ENCODE results near the gene PTH1R.

PTH1R gene

GRCh38 chr3:46930945-46931403 is 53.5 kb downstream of the PTH1R start:
- DNase-seq (ENCODE audit: low read depth) = no peak

DNA sequence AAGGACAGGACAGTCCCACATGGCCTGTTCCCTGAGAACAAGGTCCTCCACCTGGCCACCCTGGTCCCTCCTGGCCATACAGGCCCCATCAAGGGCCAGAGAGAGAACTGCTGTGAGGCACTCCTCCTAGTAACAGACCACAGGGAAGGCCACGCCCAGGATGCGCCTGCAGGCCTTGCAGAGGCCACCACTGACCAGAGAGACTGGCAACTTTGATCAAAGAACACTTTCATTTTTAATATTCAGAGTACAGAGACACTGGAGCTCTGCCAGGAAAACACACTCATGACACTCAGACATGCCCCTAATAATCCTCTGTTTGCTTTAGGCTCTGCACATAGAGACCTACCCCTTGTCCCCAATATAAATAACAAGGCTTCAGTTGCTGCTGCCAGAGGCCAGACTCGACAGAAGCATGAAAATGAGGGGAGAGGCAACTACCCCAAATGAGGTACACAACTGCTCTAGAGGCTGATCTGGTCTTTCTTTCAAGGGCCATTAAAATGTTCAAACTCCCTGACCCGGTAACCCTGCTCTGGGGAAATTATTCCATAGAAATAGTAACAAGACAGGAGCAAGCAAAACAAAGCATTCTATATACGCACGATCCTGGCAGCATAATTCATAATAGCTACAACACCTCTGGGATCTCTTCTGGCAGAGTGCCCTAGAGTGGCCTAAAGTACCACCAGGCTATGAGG is 54.3 kb downstream of the PTH1R start:
- no peak for DNase-seq (ENCODE audit: low read depth)

DNA sequence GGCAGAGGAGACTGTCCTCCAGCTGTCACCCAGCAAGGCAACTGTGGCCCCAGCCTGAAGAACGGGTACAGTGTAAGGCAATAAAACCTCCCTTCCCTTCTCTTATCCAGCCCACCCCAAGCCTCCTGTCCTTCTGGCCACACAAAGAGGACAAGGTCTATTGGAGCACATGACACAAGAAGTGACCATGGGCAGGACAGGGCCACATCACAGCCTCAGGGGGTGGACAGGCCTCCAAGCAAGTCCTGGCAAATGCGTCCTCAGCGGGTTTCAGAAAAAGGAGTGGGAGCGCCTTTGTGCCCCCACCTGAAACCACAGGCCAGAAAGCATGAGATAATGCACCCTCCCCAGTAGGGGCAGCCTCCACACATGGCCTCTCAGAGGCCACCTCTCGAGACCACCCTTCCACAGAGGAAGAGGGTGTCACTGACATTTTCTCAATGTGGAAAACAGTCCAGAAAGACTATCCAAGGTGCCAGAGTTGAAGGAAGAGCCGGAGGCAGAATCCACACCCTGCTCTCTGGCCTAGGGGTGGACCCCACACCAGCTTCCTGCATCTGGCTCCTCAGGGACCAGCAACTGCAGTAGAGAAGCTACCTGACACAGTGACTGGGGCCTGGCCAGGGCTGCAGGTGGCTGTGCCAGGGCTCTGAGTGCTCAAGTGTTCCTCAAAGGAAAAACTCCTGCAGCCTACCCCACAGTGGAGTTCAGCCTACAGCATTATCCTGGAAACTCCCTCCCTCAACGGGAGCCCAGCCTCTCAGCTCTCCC is 55.1 kb downstream of the PTH1R start:
- DNase-seq (ENCODE audit: low read depth) = no peak

- no peak for DNase-seq (ENCODE audit: low read depth)
These were observed 55.7 kb downstream of the PTH1R start for GRCh38 chr3:46933261-46933660.

- no peak for DNase-seq (ENCODE audit: low read depth)
These were observed 56.6 kb downstream of the PTH1R start for GRCh38 chr3:46934072-46934471.

GRCh38 chr3:46934498-46935167 is 57.1 kb downstream of the PTH1R start:
- DNase-seq (ENCODE audit: low read depth) = no peak

DNA sequence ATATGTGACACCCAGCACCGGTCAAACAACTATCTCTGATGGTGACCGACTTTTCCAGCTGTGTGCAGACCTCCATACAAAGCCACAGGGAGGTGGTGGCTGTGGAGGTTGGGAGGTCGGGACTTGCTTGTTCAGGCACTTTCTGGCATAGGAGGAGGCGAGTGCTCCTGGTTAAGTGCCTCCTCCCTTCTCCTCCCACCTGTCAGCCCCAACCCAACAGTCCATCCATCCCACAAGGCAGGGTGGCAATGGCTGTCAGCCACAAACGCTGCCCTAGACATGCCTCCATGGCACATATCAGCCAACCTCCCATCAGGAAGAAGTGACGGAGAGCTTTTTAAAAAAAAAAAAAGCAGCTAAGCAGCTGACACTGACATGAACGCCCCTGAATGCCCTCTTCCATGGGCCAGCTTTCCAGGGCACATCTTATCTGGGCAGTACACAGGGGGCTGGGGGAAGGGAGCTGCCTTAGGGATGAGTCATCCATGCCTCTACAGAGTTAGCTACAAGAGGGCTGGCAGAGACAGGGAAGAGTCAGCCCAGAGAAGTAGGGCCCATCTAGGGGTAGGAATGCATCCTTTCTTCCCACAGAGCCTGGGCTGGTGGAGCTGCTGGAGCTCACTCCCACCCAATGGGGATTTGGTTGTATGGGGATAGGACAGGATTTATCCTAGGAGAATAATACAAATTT is 57.8 kb downstream of the PTH1R start:
- no peak for DNase-seq (ENCODE audit: low read depth)

DNA sequence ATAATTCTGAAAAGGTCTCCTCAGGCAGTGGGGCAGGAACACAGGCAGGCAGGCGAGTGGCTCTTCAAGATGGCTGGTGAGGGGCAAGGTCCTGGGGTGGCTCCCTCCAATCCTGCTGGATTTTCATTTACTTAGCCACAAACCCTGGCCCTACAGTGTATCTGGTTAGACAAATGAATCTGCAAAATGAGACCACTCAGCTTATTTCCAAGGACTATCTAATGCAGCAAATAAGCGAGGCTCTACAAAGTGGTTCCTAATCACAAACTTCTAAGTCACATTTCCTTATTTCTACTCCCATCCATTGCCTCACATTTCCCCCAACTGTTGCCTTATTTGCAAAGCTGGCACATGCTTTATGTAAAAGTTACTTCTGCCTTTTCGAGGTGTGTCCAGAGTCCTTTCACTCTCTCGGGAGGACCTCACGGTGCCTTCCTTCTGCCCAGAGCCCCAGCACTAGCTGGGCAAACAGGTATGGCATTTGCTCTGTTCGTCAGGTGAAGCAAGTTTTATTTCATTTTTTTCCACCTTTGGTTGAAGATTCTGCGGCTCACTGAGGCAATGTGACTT is 58.6 kb downstream of the PTH1R start:
- no peak for DNase-seq (ENCODE audit: low read depth)

DNA sequence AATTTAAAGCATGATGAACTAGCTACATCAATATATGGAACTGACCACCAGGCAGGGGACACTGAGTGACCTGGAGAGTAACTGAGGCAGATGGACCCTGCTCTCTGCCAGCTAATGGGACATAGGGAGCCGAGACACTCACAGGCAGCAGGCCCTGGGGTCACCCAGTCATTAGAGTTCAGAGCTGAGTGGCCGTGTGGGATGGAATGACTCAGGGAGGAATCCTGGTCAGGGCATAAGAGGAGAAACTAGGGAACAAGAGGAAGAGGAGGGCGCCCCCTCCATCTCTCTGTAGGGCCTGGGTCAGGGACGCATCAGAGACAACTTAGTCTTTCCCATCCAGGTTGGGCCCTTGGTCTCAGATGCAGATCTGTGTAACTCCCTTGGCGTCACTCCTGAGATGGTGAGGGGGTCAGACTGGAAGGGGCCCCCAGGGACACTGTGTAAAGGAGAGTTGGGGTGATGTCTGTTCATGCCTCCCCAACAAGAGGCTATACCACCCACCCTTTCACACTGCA is 59.3 kb downstream of the PTH1R start:
- DNase-seq (ENCODE audit: low read depth) = no peak

- no peak for DNase-seq (ENCODE audit: low read depth)
These were observed 60.6 kb downstream of the PTH1R start for GRCh38 chr3:46938118-46938517.

DNA sequence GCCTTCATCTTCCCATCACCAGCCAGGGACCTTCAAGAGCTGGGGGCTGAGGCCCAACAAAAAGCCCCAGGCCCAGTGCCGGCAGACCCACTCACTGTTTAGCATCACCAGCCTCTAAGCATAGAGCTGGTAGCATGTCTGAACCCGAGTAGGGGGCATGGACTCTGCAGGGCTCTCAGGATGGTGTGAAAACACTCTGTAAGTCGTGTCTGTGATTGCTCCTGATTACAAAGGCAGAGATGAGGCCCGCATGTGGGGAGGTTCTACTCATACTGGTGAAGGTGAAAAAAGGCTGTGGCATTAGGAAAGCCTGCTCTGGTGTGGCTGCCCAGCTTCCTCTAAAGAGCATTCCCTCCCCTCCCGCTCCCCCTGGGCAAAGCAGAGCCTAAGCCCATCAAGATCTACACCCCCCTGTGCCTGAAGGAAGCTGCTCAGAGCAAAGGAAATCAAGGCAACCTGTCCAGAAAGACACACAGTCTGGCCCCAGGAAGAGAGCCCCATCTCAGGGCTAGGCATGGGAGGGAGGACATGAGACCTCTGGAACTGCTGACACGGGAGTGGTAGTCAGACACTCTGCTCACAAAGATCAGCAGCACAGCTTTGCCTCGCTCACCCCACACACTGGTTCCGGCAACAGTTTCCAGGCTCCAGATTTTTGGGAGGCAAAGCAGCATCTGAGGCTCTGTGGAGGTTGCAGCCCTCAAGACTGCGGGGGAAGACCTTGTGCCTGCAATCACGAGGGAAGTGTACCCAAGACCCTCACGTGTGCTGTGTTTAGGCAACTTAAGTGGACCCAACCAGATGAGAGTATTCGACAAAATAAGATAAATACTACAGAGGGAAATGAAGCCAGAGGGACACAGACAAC is 62.3 kb downstream of the PTH1R start:
- DNase-seq (ENCODE audit: low read depth) = no peak

DNA sequence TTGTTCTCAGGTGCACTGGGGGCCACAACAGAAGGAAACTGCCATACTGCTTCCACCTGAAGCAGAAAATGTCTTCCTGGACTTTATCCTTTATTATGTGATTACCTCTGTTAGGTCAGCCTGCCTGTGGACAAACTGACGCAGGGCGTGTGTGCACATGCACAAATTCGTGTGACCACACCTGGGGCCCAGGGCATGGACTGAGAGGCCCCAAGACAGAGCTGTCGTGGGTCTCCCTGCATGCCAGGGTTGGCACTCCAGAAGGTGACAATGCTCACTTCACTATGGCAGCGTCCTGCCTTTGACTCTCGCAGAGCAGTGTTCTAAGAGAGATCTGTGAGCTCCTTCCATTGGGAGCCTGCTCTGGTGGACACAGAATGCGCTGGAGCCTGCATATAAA is 64.6 kb downstream of the PTH1R start:
- DNase-seq (ENCODE audit: low read depth) = no peak

DNA sequence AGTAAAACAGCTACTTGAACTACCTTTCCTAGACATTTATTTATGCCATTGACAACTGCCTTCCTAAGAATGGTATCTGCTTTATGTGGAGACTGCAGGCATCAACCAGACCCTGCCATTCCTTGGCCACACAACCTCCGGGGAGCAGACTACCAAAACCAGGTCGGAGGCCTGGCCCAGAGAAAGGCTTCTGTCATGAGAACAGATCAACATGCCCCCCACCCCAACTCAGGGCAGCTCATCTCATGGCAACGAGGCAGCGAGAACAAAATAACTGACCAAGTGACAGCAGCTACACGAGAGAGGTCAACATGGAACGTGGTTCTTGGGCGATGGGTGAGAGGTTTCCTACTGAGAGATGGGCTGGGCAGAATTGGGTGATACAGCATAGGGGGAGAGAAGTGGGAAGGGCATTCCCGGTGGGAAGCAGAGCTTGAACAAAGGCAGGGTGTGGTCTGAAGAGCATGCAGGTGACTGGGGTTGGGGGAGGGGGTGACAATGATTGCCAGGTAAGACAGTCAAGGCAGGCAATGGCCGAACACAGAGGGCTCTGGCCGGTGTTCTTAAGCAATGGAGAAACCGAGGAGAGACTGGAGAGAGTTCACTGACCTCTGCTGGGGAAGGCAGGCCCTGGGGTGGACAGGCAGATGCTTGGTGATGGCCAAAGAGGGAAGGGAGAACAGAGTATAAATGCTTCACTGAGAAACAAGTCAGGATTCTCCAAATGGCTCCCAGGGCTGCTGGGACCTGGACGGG is 65.1 kb downstream of the PTH1R start:
- DNase-seq (ENCODE audit: low read depth) = no peak

DNA sequence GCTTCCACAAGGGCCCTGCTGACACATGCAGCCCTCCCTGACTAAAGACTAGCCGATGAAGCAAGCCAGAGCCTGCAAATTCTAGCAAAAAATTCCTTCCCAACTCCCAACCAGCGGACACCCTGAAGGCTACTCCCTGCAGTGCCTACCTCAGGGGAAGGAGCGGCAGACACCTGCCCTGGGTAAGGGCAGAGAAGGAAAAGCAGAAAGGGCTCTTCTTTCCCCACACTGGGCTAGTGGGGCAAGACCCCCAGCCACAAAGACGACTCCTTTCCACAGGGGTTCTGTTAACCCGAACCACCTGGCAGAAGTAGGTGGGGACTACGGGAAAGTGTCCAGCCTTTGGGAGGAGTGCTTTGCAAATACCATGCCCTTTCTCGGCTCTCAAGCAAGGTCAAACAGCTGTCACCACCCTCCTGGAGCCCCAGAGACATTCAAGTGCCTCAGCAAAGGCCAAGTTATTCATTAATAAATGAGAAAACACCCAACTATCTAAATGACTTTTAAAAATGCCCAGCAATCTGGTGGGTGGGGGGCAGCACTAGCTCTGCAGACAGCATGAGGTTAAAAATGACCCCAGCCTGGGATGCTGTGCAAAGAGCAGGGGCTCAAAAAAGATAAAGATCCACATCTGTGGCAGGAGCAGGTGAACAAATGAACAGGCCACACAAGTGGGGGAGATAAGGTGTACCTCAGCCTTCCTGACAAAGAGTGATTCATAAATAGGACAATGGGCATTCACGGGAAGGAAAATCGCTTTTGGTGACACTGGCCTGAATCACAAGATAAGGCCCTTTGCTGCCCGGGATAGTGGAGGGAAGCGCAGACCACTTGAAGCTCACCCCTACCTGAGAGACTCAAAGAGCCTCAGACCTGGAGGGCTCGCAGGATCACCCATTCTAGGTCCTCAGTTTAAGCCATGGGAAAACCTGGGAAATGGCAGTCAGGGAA is 66.0 kb downstream of the PTH1R start:
- no peak for DNase-seq (ENCODE audit: low read depth)

GRCh38 chr3:46944191-46944590 is 66.7 kb downstream of the PTH1R start:
- no peak for DNase-seq (ENCODE audit: low read depth)

DNA sequence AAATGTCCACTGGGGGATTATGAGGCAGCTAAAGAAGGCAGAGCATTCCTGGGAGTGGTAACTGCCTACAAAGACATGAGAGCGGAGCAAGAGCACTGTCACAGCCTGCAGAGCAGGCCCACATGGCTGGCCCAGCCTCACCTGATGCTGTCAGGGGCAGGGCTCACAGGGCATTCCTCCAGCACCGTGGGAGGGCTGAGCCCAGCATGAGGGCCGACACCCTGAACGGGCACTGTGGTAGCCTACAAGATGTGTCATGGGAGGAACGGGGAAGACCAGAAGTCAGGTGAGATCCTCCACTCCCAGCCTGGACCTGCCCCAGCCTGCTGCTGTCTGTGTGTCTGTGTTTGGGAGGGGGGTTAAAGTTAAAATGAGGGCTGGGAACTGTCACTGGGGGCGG is 68.9 kb downstream of the PTH1R start:
- no peak for DNase-seq (ENCODE audit: low read depth)

DNA sequence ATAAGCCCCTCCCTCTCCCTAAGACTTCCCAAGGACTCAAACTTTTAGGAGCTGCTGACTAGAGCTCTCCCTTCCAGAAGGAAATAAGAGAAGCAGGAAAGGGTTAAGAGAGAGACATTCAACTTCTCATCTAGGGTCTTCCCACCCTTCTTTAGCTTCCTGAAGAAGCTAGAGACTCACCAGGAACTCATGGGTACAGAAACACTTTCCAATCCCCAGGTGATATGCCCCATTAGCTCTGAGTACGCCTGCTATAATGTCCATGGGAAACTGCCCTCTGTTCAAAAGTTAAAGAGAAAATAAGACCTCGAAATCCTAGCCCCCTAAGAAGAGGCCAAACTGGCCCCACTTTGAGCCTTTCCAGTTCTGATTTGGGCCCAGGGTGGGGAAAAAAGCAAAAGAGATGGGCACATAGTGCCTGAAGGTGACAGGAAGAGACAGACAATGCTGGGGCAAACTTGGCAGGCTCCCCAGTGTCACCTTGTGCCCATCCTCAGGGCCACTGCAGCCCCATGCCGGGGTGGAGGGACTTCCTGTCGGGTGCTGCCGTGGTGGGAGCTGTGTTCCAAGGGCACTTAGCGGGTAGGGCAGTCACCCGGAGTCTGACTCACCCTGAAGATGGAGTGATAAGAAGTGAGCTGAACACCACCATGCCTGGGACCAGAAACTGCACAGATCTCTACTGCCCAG is 69.5 kb downstream of the PTH1R start:
- peak; percentile 55 for DNase-seq (ENCODE audit: low read depth)

DNA sequence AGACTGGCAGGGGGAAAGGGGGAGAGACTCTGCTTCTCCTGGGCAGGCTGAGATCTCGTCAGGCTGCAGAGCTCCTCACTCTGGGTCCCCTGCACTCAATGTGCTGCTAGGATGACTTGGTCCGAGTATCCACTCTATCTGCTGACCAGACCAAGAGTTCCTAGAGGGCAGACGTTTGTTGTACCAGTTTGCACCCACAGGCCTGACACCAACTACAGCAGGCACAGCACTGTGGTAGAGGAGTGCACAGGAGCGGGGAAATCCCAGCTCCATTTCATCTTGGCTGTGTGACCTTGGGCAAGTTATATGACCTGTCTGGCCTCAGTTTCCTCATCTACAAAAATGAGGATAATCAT is 70.0 kb downstream of the PTH1R start:
- DNase-seq (ENCODE audit: low read depth) = no peak
